Gastroesophageal sphincter (tissue), 3 donors: ENCODE measurements around the gene HLA-DOB.

ENCODE experiments used
- CTCF ChIP-seq, 4 experiments: fragments of 200-600 bp in 2 of 4; fragments of 450-650 bp in 2 of 4; sonication (generic) in 1 of 4; IDR thresholded peaks; one replicate each; pipeline ENCODE4 v1.5.1; 2017 to 2019; ENCODE audit warnings: antibody characterized with exemption in 4 of 4, mild to moderate bottlenecking in 2 of 4, moderate library complexity in 2 of 4
- EP300 ChIP-seq: sonication (generic); formaldehyde crosslinking; IDR thresholded peaks from one replicate; pipeline ENCODE4 v1.6.1; 2017; ENCODE audit warnings: antibody characterized with exemption, mild to moderate bottlenecking
- POLR2A ChIP-seq, 2 donors: fragments of 450-650 bp; IDR thresholded peaks; one replicate each; pipeline ENCODE4 v1.6.1; 2017; ENCODE audit warnings: antibody characterized with exemption in 2 of 2, mild to moderate bottlenecking in 2 of 2, moderate library complexity in 1 of 2
- POLR2AphosphoS5 ChIP-seq: sonication (generic); formaldehyde crosslinking; IDR thresholded peaks from one replicate; pipeline ENCODE4 v1.6.1; 2017; ENCODE audit warnings: antibody characterized with exemption

GRCh38 chr6:32833664-32834063 lies 16.9 kb upstream of the HLA-DOB start:
- TF ChIP-seq CTCF (IDR thresholded peaks at IDR 0.05) (no peak), POLR2AphosphoS5 (no peak), POLR2A (IDR thresholded peaks at IDR 0.05) (no peak), EP300 (no peak)
